ENCODE results near the gene CYS1.
"Not testable (repeated sequence)": the region's sequence is repeated elsewhere in the genome, so short reads cannot be mapped to it uniquely, and the experiment has no call there.

Gene CYS1, protein sequence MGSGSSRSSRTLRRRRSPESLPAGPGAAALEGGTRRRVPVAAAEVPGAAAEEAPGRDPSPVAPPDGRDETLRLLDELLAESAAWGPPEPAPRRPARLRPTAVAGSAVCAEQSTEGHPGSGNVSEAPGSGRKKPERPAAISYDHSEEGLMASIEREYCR

DNA sequence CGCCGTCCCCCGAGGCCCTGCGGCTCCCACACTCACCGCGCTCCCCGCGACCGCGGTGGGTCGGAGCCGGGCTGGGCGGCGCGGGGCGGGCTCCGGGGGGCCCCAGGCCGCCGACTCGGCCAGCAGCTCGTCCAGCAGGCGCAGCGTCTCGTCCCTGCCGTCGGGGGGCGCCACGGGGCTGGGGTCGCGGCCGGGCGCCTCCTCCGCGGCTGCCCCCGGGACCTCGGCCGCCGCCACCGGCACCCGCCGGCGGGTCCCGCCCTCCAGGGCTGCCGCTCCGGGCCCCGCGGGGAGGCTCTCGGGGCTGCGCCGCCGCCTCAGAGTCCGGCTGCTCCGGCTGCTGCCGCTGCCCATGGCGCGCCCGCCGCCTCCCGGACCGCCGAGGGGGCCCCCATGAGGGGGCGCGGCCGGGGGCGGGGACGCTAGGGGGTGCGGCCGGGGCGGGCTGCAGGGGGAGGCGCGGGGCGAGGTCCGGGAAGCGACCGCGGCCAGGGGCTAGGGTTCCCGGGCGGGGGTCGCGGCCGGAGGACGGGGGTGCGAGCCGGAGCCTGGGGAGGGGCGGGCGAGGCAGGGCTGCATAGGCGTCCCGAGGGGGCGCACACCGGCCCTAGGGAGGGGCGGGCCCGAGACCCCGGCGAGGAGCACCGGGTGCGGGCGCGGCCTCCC lies at the start of gene CYS1:
CYS1 (minus strand) TSS at position 542 of the 666 bp plus-strand sequence; CDS start at position 354, 188 bp downstream.
- peak; percentile 26 to 42 for ATAC-seq

DNA sequence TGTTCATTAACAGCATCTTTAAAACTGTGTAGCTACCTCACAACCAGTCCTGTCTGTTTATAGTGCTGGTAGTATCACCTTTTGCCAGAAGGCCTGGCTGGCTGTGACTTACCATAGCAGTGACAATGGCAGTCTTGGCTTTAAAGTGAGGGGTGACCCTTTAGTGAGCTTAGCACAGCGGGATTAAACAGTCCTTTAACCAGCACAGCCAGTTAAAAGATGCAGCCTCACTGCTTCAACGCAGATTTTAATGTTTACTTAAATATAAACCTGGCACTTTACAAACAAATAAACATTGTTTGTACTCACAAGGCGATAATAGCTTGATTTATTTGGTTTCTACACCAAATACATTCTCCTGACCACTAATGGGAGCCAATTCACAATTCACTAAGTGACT lies 49.3 kb upstream of the CYS1 start:
- no peak for ATAC-seq

DNA sequence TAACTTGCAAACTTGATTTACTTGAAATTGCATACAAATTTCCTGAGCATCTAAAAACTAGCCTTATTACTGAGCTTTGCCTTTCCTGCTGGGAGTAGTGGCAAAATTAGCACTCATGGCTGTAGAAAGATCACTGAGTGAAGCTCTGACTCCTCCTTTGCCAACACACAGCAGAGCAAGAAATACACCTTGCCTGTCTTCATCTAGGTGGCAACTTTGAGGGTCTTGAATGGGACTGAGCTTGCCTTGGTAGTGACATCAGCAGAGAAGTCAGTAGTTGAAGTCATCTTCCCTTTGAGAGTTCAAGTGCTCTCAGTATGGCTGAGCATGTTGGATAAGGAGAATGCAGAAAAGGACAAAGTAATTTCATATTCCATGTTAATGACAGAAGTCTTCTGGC lies 48.2 kb upstream of the CYS1 start:
- no peak for ATAC-seq

DNA sequence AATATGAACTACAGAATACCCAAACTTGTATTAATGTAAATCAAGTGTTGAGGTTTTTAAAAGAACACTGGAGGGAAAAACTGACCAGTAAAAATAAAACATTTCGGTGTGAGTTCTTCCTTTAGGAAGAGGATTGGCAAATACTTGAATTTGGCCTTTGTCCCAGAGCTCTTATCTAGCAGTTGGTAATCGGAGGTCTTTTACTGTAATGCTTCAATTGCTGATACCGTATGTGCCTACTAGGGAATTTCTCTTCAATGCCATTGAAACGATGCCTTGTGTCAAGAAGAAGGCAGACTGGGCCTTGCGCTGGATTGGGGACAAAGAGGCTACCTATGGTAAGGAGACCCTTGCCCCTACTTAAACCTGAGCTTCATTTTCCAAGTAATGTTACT lies 46.4 kb upstream of the CYS1 start:
- ATAC-seq, result no peak

DNA sequence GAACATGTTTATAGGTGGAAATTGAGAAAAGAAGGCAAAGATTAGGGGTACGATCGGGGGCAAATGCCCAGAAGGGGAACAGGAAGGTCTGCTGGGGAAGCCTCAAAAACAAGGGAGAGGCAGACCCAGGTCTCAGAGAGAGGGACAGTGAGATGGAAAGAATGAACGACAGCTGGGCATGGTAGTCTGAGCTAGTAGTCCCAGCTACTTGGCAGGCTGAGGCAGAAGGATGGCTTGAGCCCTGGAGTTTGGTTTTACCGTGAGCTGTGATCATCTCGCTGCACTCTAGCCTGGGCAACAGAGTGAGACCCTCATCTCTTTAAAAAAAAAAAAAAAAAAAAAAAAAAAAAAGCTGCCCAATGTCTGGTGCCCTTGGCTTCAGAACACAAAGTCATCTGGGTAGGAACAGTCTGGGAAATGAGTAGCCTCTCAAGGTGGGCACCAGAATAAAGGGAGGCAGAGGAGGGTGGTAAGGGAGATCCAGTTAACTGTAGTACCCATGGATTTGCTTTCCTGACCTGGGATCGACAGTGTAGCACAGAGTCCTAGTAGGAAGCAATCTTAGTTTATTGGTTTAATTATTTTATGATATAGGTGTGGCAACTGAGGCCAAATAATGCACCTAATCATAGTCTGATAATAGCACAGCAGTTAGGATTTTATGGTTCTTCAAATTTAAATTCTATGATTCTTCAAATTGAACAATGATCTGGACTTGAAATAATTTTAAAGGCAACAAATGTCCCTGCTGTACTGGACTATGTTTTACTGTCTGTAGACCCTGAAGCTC lies 45.8 kb upstream of the CYS1 start:
- ATAC-seq, result no peak

DNA sequence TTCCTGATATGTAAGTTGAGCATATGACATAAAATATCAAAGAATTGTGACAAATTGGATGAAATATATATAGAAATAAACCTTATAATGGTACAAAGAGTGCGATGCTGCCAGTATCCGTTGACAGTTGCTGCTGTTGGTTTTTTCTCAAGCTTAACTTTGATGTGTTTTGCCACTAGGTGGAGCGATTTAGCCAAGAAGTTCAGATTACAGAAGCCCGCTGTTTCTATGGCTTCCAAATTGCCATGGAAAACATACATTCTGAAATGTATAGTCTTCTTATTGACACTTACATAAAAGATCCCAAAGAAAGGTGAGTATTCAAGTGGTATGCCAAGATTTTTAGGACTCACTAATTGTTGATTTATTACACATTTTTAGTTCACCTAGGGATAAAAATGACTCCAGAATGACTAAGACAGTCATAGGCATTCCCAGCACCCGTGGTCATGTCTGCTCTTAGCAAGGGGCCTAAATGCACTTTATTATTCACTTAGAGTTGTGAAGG lies 44.4 kb upstream of the CYS1 start:
- ATAC-seq, result no peak

DNA sequence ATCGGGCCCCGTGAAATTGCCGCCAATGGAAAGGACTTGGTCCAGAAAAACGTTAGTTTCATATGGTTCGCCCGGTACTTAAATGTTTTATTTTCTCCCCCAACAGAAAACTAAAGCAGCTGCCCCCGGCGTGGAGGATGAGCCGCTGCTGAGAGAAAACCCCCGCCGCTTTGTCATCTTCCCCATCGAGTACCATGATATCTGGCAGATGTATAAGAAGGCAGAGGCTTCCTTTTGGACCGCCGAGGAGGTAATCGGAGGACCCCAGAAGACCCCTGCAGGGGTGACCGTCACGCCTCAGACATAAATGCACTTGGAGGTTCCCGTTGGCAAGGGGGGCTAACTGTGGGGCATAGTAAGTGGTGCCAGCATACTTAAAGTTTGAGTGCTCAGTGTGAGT lies 43.1 kb upstream of the CYS1 start:
- no peak for ATAC-seq

DNA sequence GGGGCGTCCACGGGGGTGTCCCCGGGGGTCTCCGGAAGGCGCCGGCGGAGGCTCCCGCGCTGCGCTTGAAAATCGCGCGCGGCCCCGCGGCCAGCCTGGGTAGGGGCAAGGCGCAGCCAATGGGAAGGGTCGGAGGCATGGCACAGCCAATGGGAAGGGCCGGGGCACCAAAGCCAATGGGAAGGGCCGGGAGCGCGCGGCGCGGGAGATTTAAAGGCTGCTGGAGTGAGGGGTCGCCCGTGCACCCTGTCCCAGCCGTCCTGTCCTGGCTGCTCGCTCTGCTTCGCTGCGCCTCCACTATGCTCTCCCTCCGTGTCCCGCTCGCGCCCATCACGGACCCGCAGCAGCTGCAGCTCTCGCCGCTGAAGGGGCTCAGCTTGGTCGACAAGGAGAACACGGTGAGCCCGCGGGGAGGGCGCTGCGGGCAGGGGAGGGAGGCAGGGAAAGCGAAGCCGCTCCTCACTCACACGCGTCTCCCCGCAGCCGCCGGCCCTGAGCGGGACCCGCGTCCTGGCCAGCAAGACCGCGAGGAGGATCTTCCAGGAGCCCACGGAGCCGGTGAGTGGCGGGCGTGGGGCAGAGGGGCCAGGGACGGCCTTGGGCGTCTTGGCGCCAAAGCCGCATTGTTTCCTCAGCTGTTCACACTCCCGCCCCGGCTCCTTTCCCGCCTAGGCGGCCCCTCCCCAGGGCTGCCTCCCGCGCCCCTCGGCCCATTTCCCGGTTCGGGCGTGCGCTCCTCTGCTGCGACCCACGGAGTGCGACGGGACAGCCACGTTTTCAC lies 42.5 kb upstream of the CYS1 start, which contains the start of gene RRM2:
RRM2 (plus strand) TSS at position 240 of the 781 bp plus-strand sequence; CDS start at position 300, 60 bp downstream.
- peak; percentile 73 to 81 for ATAC-seq

DNA sequence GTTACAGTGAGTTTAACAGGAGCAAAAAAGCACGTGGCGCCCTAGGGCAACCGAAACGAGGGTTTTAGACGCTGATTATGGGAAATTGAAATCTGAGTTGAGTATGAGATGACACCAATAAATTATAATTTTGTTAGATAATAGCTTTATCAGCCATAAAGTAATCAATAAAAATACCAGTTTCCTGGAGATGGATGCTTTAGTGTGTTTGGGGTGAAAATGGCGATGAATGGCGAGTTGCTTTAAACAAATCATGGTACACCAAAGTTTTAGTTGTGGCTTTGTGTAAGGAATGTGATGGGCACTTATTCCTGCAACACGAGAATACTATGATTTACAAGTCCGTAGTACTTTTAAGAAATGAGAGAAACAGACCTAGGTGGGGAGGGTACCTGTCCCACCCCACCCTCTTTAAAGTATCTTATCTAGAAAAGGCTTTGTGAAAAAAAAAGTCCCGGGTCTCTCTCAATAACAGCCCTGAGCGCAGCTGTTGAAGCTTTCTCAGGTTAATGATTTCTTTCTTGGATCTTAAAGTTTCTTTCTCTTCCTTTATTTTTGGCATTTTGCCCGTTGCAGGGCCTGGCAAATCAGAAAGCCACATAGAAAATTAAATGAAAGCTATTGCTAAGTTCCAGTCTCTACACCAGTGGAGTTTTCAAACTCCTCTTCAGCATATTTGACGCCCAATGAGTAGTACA lies 40.8 kb upstream of the CYS1 start:
- no peak for ATAC-seq

DNA sequence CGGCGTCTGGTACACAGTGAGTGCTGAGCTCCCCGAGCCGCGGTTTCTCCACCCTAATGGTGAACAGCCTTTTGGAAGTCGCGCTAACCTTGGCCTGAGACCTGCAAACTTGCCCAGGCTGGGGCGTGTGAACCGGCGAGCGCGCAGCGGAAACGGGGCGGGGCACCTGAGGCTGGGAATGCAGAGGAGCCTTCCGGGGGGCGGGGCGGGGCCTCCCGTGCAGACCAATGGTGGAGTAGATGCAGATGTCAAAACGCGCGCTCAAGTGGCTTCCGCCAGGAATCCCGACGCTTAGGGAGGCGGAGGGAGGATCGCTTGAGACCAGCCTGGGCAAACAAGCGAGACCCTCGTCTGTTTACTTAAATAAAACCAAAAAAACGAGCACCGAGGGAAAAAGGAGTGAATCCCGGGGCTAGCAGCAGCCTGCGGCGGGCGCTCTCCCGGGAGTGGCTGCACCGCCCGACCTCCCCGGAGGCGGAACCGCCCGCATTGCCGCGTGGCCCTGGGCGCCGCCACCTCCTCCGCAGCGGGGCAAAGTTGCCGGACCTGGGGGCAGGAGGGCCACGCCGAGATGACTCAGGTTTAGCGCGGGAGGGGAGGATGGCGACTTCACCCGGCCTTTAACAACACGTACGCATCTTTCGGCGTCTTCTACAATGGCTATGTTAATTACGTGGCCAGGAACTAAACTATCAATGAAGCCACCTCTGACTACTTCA lies 40.1 kb upstream of the CYS1 start:
- peak; percentile 71 to 74 for ATAC-seq

DNA sequence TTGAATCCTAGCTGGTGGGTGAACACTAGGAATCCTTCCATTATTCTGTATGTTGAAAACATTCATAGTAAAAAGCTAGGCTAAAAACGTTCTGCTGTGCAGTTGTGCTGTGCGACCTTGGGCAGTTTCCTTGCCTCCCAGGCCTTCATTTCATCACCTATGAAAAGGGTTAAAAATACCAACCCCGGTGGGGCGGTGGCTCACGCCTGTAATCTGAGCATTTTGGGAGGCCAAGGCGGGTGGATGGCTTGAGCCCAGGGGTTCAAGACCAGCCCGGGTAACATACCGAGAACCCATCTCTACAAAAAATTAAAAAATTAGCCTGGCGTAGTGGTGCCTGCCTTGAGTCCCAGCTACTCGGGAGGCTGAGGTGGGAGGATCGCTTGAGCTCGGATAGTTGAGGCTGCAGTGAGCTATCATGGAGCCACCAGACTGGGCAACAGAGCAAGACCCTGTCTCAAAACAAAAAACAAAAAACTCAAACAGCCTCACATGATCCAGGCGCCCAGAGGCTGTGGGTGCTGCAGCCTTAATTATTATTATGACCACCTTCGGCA lies 39.5 kb upstream of the CYS1 start:
- ATAC-seq, result no peak

DNA sequence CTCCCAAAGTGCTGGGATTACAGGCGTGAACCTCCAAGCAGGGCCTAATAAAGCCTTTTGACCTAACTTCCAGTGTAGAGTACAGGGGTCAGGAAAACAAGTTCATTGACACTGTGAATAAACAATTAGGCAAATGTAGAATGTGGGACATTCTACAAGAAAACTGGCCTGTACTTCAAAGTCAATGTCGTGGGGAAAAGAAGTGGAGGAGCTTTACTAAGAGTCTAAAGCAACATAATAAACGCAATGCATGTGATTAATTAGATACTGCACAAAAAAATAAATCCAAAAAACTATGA lies 38.8 kb upstream of the CYS1 start:
- ATAC-seq, result no peak

DNA sequence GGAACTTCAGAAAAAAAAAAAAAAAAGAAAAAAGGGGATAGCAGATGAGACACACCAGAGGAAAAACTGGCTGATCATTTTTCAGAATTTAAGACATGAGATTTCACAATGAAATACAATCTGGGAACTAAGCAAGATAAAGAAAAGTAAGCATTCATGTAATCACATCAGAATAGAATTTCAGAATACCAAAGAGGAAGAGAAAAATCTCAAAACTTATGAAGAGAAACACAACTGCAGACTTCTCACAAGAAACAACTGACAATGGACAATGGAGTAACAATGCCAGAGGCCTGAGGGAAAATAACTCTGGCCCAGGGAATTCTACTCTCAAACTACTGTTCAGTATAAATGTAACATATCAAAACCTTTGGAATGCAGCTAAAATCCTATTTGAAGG lies 29.1 kb upstream of the CYS1 start:
- ATAC-seq, result no peak

DNA sequence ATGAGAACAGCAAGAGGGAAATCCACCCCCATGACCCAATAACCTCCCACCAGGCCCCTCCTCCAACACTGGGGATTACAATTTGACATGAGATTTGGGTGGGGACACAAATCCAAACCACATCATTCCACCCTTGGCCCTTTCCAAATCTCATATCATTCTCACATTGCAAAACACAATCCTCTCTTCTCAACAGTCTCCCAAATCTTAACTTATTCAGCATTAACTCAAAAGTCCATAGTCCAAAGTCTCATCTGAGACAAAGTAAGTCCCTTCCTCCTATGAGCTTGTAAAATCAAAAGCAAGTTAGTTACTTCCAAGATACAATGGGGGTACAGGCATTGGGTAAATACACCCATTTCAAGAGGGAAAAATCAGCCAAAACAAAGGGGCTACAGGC lies 24.7 kb upstream of the CYS1 start:
- ATAC-seq, result not testable (repeated sequence)

DNA sequence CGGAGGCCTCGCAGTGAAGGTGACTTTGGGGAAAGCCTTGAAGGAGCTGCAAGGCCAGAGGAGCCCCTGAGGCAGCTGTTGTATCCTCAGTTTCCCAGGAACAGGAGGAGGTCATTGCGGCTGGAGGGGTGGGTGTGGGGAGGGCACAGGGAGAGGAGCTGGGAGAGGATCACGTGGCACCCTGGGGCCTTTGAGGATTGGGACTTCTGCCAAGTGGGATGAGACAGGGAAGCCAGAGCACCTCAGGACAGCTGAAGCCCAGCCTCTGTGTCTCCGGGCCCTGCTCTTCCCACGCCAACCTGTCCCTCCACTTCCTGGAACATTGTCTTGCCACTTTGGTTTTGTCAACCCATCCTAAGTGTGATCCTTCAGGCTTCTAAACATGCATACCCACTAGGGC lies 23.0 kb upstream of the CYS1 start:
- no peak for ATAC-seq

DNA sequence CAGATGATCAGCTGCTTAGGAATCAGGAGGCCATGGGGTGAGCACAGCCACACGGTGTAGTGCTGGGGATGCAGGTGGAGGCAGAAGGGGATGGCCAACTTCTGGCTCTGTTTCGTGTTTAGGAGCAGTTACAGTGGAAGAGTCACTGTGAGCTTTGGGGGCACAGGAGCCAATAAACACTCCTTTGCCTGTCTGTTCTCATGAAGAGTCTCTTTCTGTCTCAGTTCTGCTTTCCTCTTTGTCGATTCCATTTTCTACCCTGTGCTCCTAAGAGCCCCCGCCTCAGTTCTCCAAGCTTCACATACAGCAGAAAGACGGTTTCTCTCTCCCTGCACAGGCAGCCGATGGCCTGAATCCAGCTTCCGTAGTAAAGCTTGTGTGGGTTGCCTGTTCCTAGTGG lies 21.3 kb upstream of the CYS1 start:
- no peak for ATAC-seq

DNA sequence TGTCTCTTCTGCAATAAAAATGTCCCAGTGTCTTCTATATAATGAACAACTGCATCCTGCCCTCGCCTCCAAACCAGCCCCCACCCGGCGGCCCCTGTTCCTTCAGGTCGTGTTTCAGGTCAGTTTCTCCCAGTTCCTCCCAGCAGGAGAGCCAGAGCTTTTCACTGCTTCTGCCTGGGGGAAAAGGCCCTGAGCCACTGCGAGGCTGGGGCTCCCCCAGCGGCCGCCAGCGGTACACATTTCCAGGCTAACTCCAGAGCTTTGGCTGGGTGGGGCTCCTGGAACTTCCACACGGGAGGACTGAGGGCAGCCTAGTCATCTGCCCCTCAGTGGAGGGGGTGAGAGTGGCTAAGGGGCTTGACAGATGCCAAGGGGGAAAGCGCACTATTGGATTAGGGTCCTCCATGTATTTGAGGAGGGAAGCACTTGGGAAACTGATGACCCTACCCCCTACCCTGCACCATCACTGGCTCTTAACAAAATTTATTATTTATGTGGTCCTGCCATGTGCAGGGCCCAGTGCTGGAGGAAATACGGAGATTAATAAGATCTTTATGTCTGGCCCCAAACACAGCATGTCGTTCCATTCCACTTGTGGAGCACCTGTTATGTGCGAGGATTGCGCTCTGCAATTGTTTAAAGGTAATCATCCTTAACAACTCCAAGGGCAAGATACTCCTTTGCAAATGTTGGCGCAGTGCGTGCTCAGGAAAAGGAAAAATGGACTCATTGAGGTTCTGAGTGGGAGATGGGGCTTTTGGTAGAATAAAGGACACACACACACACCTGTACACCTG lies 17.3 kb upstream of the CYS1 start:
- peak; percentile 48 to 49 for ATAC-seq

DNA sequence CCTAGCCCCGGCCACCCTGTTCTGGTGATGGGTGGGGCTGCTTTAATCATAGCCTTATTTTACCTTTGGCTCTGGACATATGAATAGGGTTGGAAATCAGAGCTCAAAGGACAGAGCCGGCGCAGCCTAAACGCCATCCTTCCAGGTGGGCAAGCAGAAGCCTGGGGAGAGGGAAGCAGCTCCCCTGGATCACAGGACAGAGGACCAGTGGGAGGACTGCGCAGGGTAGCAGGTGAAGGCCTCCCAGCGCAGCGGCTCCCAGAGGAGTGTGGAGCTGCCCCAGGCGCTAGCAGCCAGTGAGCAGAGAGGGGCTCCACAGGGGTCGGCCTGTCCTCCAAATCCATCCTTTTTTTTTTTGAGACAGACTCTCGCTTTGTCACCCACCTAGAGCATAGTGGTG lies 16.4 kb upstream of the CYS1 start:
- ATAC-seq, result no peak

DNA sequence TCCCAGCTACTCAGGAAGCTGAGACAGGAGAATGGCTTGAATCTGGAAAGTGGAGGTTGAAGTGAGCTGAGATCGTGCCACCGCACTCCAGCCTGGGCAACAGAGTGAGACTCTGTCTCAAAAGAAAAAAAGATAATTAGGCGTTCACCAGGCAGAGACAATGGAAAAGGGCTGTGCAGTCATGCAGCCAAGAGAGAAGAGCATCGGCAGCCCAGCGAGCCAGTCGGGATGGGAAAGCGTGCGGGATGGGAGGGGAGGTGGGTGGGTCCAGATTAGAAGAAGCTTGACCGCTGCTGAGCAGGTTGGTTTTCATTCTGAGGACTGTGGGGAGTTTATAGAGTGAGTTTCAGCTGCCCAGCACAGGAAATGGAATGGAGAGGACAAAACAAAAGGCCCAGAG lies 15.0 kb upstream of the CYS1 start:
- no peak for ATAC-seq

DNA sequence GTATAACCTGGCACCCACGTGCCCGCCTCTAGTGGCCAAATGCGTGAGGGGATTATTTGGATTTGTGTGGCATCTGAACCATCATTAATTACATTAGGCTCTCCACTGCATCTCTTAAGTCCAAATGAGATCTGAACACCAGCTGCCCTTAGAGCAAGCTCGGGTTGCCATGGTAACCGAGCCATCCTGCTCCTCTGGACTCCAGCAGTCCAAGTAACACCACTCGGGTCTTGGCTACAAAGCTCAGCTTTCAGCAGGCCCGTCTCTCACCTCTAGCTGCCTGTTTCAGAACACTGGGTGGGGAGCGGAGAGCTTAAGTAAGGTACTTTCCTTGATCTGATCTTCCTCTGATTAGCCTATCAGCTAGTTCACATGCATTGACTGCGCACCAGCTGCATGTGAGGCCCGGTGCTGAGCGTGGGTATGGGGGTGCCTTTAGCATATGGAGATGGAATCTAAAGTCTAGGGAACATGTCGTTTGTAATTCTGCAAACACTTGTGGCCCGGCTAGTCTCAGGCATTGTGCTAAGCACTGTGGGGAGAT lies 14.1 kb upstream of the CYS1 start:
- ATAC-seq, result no peak

Measured in activated CD4-positive, CD25-positive, alpha-beta regulatory T cell treated with anti-CD3 and anti-CD28 coated beads, Interleukin-2, amount 50 U/mL, for 24 hours (primary cell).